ENCODE measurements around the gene PLA2G12B. TPM values are rescaled to one million over a fixed set of nuclear protein-coding genes. Genes with fewer than 3 reads are reported as not detected.

PLA2G12B gene
- total and polyA plus RNA-seq, 2 of the 8 experiments (the other 6 are each of a cell fraction or from before 2014, with no cell fraction given): not detected

DNA sequence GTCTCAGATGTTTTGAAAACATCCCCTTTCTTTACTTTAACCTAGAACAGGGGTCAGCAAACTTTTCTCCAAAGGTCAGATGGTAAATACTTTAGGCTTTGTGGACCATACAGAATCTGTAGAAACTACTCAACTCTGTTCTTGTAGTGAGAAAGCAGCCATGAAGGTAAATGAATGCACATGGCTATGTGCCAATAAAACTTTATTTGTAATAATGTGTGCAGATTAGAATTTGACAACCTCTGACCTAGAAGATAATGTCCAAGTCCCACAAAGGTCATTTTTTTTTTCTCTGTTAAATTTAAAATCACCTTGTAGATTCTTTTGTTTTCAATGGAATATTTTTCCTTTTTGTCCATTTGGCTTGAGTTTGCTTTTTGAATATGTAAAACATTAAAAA lies 43.9 kb downstream of the PLA2G12B start:
- H3K27me3 ChIP-seq (replicated peaks in 1 of 4; ENCODE audit: control insufficient read depth in 3 of 4, extremely low read depth in 1 of 4, insufficient read depth in 3 of 4, low read length in 3 of 4): no peaks in the 10 kb centered on the region
- no peak overlapping the region for H4K5ac ChIP-seq (ENCODE audit: insufficient read length, low read depth, low read length)
- no peak overlapping the region for H2AK5ac ChIP-seq (ENCODE audit: low read depth, low read length)
- no peak overlapping the region for H3K4me3 ChIP-seq (ENCODE audit: extremely low read depth in 1 of 4, insufficient read depth in 2 of 4, low read depth in 3 of 4, low read length in 4 of 4)
- H3K4me2 ChIP-seq (ENCODE audit: insufficient read depth in 1 of 2, low read depth in 2 of 2, low read length in 2 of 2): no peak overlapping the region
- H2BK12ac ChIP-seq (ENCODE audit: low read depth, low read length): no peak overlapping the region
- no peak overlapping the region for H2AFZ ChIP-seq (ENCODE audit: low read length)
- no peak overlapping the region for H2BK5ac ChIP-seq (ENCODE audit: low read depth, low read length)
- no peak overlapping the region for H2BK15ac ChIP-seq (ENCODE audit: low read length)
- no peak overlapping the region for H3K9ac ChIP-seq (replicated peaks in 1 of 4; ENCODE audit: extremely low read depth in 1 of 4, low read depth in 3 of 4, low read length in 3 of 4)
- no peak overlapping the region for H3K4ac ChIP-seq (replicated peaks; ENCODE audit: insufficient read length, low read depth, low read length)
- peaks cover 0 to 6% (median 0%) of the 10 kb centered on the region in 4 experiments; a peak in 1 of 7 replicates for H3K4me1 ChIP-seq (replicated peaks in 1 of 4; ENCODE audit: control insufficient read depth in 3 of 4, insufficient read depth in 4 of 4, low read length in 3 of 4)
- ChIA-PET POLR2A (ENCODE audit: partially characterized antibody) (no interaction called here), CTCF (ENCODE audit: partially characterized antibody) (no interaction called here)
- TF ChIP-seq CTBP2 (IDR thresholded peaks at IDR 0.05; ENCODE audit: borderline replicate concordance, insufficient read depth, insufficient read length, low read length): no peak
- no peak for TF ChIP-seq NANOG (IDR thresholded peaks at IDR 0.05; ENCODE audit: insufficient read depth, low read depth, low read length, poor library complexity, severe bottlenecking)
- no peak for TF ChIP-seq CTCF (IDR thresholded peaks at IDR 0.05; ENCODE audit: control extremely low read depth in 1 of 3, insufficient read depth in 1 of 3, low read depth in 1 of 3, low read length in 3 of 3)
- no peak for TF ChIP-seq MAFK (IDR thresholded peaks at IDR 0.05; ENCODE audit: low read depth, low read length)
- no peak for TF ChIP-seq POU5F1 (IDR thresholded peaks at IDR 0.05; ENCODE audit: low read depth, low read length)
- TF ChIP-seq SUZ12 (IDR thresholded peaks at IDR 0.05; ENCODE audit: low read length): no peak
- no peak for TF ChIP-seq JUN (IDR thresholded peaks at IDR 0.05; ENCODE audit: low read depth, low read length)
- TF ChIP-seq KDM5A (IDR thresholded peaks at IDR 0.05; ENCODE audit: low read length): no peak
- TF ChIP-seq SP4 (IDR thresholded peaks at IDR 0.05; ENCODE audit: low read length): no peak
- no peaks in the 10 kb centered on the region for H4K20me1 ChIP-seq (replicated peaks in 1 of 2; ENCODE audit: control insufficient read depth in 1 of 2, insufficient read depth in 2 of 2, low read length in 2 of 2)
- H3K18ac ChIP-seq (ENCODE audit: extremely low read depth, low read length): no peak overlapping the region
- H2BK120ac ChIP-seq (replicated peaks; ENCODE audit: low read depth, low read length): no peak overlapping the region
- no peak overlapping the region for H4K91ac ChIP-seq (replicated peaks; ENCODE audit: insufficient read length, low read length)
- no peak overlapping the region for H3K23ac ChIP-seq (ENCODE audit: insufficient read length)
- H3K36me3 ChIP-seq (ENCODE audit: control insufficient read depth in 2 of 4, insufficient read depth in 4 of 4, low read length in 3 of 4): no peaks in the 10 kb centered on the region
- H3K56ac ChIP-seq (replicated peaks; ENCODE audit: insufficient read length, low read depth, low read length): no peak overlapping the region
- FAIRE-seq: no peak
- no peak overlapping the region for H2BK20ac ChIP-seq (ENCODE audit: low read length)
- no peaks in the 10 kb centered on the region for H3K79me2 ChIP-seq (ENCODE audit: control insufficient read depth in 1 of 2, insufficient read depth in 2 of 2, low read length in 2 of 2)
- H3K14ac ChIP-seq (ENCODE audit: insufficient read length): no peak overlapping the region
- H3K27ac ChIP-seq (ENCODE audit: low read depth, low read length): no peak overlapping the region
- H4K8ac ChIP-seq (ENCODE audit: extremely low read depth, insufficient read depth, low read length): no peak overlapping the region
- no peak for DNase-seq (ENCODE audit: low read depth in 1 of 2, low spot score in 2 of 2)
- no peaks in the 10 kb centered on the region for H3K79me1 ChIP-seq (ENCODE audit: low read depth, low read length)
- H3K9me3 ChIP-seq (ENCODE audit: insufficient read depth in 2 of 2, low read depth in 1 of 2, low read length in 1 of 2): no peaks in the 10 kb centered on the region
- H3K23me2 ChIP-seq (ENCODE audit: low read depth, low read length): no peaks in the 10 kb centered on the region

Data from H1 (cell line).